Caco-2 (cell line): ENCODE measurements around the gene TRIM17. TPM values are rescaled to one million over a fixed set of nuclear protein-coding genes. Genes with fewer than 3 reads are reported as not detected.

Source experiments
- BruUV-seq: library from RNA; stranded (reverse); fragments of 400-500 nt; replicated peaks from 2 replicates; lab custom pipeline; 2021; lab: Mats Ljungman, UMichigan
- CTCF ChIA-PET: fragments of 300-600 bp; sonication (Branson Sonifier 250); formaldehyde crosslinking; loops from one replicate; lab custom pipeline; 2022; ENCODE audit warnings: antibody characterized with exemption; lab: Charles Lee
- POLR2A ChIA-PET: fragments of 300-600 bp; sonication (Branson Sonifier 250); formaldehyde crosslinking; loops from one replicate; lab custom pipeline; 2022; ENCODE audit warnings: antibody characterized with exemption; lab: Charles Lee
- DNase-seq, 2 experiments: peaks; one replicate each; pipeline versions ENCODE4 v3.0.0 to v3.0.0-alpha.2; 2020 to 2022
- H3K27me3 ChIP-seq: replicated peaks from 2 replicates; pipeline ENCODE4 v1.6.0; 2011; ENCODE audit warnings: low read length; ENCODE audit not compliant: control insufficient read depth, insufficient read depth
- H3K36me3 ChIP-seq: 2 replicates; pipeline ENCODE4 v1.5.1; 2011; ENCODE audit warnings: low read length; ENCODE audit not compliant: control insufficient read depth, insufficient read depth
- H3K4me1 ChIP-seq: fragments of 250-450 bp; sonication (Bioruptor Pico); 2 replicates; pipeline ENCODE4 v1.5.1; 2020; ENCODE audit warnings: mild to moderate bottlenecking
- H3K4me3 ChIP-seq: 2 replicates; pipeline ENCODE4 v1.5.1; 2011; ENCODE audit warnings: low read depth, mild to moderate bottlenecking, control low read depth, low read length
- H3K9me3 ChIP-seq: fragments of 250-450 bp; sonication (Bioruptor Pico); 2 replicates; pipeline ENCODE4 v1.5.1; 2020; ENCODE audit warnings: mild to moderate bottlenecking, moderate library complexity
- H3K27ac Mint-ChIP-seq: one replicate; pipeline ENCODE4 v1.8.0; 2022; ENCODE audit warnings: mixed read lengths; ENCODE audit not compliant: unreplicated experiment
- H3K27me3 Mint-ChIP-seq: one replicate; pipeline ENCODE4 v1.8.0; 2022; ENCODE audit warnings: mixed read lengths; ENCODE audit not compliant: insufficient read depth, unreplicated experiment
- H3K36me3 Mint-ChIP-seq: one replicate; pipeline ENCODE4 v1.8.0; 2022; ENCODE audit warnings: mild to moderate bottlenecking, mixed read lengths; ENCODE audit not compliant: insufficient read depth, unreplicated experiment
- H3K4me1 Mint-ChIP-seq: one replicate; pipeline ENCODE4 v1.8.0; 2022; ENCODE audit warnings: low read depth, mixed read lengths; ENCODE audit not compliant: unreplicated experiment
- H3K4me3 Mint-ChIP-seq: one replicate; pipeline ENCODE4 v1.8.0; 2022; ENCODE audit warnings: mild to moderate bottlenecking, moderate library complexity, mixed read lengths; ENCODE audit not compliant: unreplicated experiment
- H3K9me3 Mint-ChIP-seq: one replicate; pipeline ENCODE4 v1.8.0; 2022; ENCODE audit warnings: mixed read lengths; ENCODE audit not compliant: unreplicated experiment
- intact Hi-C: fragments of 100-400 bp; cut with micrococcal nuclease; formaldehyde crosslinking; loops from one replicate; pipeline ENCODE4 v1.10.0; 2022; ENCODE audit not compliant: unreplicated experiment
- total RNA-seq: library from RNA; stranded (reverse); gene quantifications from 2 replicates; pipeline ENCODE4 v1.2.3, GENCODE V29; 2022
- TF ChIP-seq, protein P1 (sequence below), 2 experiments: fragments of 200-600 bp in 1 of 2; IDR thresholded peaks; 1 replicate in 1 of 2; 2 replicates in 1 of 2; pipeline versions ENCODE4 v1.5.1 to v1.8.0; 2011 to 2022; ENCODE audit warnings: antibody characterized with exemption in 1 of 2, control low read depth in 1 of 2, inconsistent platforms in 1 of 2, low read depth in 1 of 2, low read length in 1 of 2, mild to moderate bottlenecking in 1 of 2, moderate library complexity in 1 of 2; ENCODE audit not compliant: insufficient read depth in 1 of 2, severe bottlenecking in 1 of 2, unreplicated experiment in 1 of 2

TRIM17 gene
- total RNA-seq, 1 experiment from 2014 or later, result 4.0 TPM

DNA sequence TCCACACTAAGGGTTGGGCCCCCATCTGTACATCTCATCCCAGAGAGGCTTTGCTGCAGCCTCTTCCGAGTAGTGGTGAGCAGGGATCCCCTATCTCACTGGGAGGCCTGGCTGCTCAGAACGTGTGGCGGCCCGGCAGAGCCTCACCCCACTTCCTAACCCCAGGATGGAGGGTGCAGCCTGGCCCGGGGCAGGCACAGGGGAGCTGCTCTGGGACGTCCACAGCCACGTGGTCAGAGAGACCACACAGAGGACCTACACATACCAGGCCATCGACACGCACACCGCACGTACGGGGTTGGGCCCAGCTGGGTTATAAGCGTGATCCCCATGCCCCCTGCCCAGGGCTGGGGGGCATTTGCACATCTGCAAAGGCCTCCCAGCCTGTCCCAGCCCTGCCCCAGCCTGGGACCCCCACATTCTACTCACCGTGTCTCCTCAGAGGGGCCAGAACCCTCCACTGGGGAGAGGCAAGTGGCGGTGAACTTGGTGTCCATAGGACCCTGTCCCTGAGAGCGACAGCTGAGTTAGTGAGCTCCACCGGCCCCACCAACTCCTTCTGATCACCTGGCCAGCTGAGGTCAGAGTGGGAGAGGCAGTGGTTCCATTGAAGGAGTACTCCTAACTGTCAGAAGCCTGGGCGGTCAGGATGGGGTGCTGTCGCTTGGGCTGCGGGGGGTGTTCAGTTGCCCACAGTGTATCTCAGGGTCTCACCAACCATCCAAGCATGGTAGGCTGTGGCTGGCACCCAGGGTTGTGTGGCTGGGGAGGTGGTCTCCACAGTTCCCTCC is 51.2 kb downstream of the TRIM17 start:
- BruUV-seq, result no TSS peak
- no peak overlapping the region for H3K27ac Mint-ChIP-seq
- no peaks in the 10 kb centered on the region for H3K36me3 ChIP-seq
- no peak overlapping the region for H3K4me3 Mint-ChIP-seq
- H3K27me3 Mint-ChIP-seq, result no peaks in the 10 kb centered on the region
- H3K4me1 Mint-ChIP-seq, result peaks cover 6% of the 10 kb centered on the region
- TF ChIP-seq, protein P1, sequence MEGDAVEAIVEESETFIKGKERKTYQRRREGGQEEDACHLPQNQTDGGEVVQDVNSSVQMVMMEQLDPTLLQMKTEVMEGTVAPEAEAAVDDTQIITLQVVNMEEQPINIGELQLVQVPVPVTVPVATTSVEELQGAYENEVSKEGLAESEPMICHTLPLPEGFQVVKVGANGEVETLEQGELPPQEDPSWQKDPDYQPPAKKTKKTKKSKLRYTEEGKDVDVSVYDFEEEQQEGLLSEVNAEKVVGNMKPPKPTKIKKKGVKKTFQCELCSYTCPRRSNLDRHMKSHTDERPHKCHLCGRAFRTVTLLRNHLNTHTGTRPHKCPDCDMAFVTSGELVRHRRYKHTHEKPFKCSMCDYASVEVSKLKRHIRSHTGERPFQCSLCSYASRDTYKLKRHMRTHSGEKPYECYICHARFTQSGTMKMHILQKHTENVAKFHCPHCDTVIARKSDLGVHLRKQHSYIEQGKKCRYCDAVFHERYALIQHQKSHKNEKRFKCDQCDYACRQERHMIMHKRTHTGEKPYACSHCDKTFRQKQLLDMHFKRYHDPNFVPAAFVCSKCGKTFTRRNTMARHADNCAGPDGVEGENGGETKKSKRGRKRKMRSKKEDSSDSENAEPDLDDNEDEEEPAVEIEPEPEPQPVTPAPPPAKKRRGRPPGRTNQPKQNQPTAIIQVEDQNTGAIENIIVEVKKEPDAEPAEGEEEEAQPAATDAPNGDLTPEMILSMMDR (IDR thresholded peaks at IDR 0.05; ENCODE audit: insufficient read depth in 1 of 2, low read depth in 1 of 2, low read length in 1 of 2, severe bottlenecking in 1 of 2, unreplicated experiment in 1 of 2), result no peak
- no peaks in the 10 kb centered on the region for H3K9me3 Mint-ChIP-seq
- POLR2A ChIA-PET, result no interaction called here
- no peak overlapping the region for H3K4me3 ChIP-seq
- peaks cover 4% of the 10 kb centered on the region for H3K36me3 Mint-ChIP-seq
- intact Hi-C loops, result no loop called here
- H3K4me1 ChIP-seq, result peaks cover 22% of the 10 kb centered on the region
- no peaks in the 10 kb centered on the region for H3K9me3 ChIP-seq
- CTCF ChIA-PET, result no interaction called here
- H3K27me3 ChIP-seq, result no peaks in the 10 kb centered on the region
- peak in 1 of 2 experiments; percentile 26 for DNase-seq

DNA sequence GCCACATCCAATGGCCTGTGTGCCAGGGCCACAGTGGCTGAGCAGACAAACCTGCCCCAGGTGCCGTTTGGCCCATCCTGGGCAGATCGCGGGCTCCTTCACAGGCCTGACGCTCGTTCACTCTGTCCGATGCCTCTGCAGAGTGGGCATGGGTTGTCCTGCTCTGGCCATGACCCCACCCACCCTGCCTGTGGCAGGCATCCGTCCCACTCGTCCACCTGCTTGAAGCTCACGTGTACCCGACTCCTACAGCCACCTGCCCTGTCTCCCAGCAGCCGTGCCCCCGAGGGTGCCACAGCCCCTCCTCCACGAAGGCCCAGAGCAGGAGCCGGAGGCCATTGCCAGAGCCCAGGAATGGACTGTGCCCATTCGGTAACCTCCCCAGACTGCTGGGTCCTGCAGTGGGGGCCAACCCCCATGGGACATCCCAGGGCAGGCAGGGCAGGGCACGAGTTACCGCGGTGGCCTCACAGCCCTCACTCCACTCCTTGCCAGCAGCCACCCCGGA is 51.9 kb downstream of the TRIM17 start:
- Mint-ChIP-seq H3K9me3 (no peaks in the 10 kb centered on the region), H3K4me3 (no peak overlapping the region), H3K27ac (no peak overlapping the region), H3K27me3 (no peaks in the 10 kb centered on the region), H3K4me1 (peaks cover 6% of the 10 kb centered on the region), H3K36me3 (peaks cover 4% of the 10 kb centered on the region)
- CTCF ChIA-PET, result no interaction called here
- Histone ChIP-seq H3K4me3 (no peak overlapping the region), H3K36me3 (no peaks in the 10 kb centered on the region), H3K9me3 (no peaks in the 10 kb centered on the region), H3K27me3 (no peaks in the 10 kb centered on the region), H3K4me1 (peaks cover 22% of the 10 kb centered on the region)
- POLR2A ChIA-PET, result no interaction called here
- TF ChIP-seq, protein P1 (IDR thresholded peaks at IDR 0.05; ENCODE audit: insufficient read depth in 1 of 2, low read depth in 1 of 2, low read length in 1 of 2, severe bottlenecking in 1 of 2, unreplicated experiment in 1 of 2), result no peak
- peak in 1 of 2 experiments; percentile 26 for DNase-seq
- no TSS peak for BruUV-seq
- intact Hi-C loops, result no loop called here

- BruUV-seq, result no TSS peak
- ChIA-PET CTCF (no interaction called here), POLR2A (interaction anchor here (0.5 kb wide), 1 partner anchor 43 kb away, joined by 6 read pairs; the partner anchor contains the start of gene TRIM11)
- Mint-ChIP-seq H3K27me3 (no peaks in the 10 kb centered on the region), H3K9me3 (no peaks in the 10 kb centered on the region), H3K27ac (no peak overlapping the region), H3K36me3 (peaks cover 4% of the 10 kb centered on the region), H3K4me3 (no peak overlapping the region), H3K4me1 (peaks cover 6% of the 10 kb centered on the region)
- DNase-seq, result peak in 1 of 2 experiments; percentile 19
- Histone ChIP-seq H3K4me1 (peaks cover 20% of the 10 kb centered on the region), H3K27me3 (no peaks in the 10 kb centered on the region), H3K4me3 (no peak overlapping the region), H3K9me3 (no peaks in the 10 kb centered on the region), H3K36me3 (no peaks in the 10 kb centered on the region)
- TF ChIP-seq, protein P1 (IDR thresholded peaks at IDR 0.05; ENCODE audit: insufficient read depth in 1 of 2, low read depth in 1 of 2, low read length in 1 of 2, severe bottlenecking in 1 of 2, unreplicated experiment in 1 of 2), result no peak
- intact Hi-C loops, result no loop called here
These were observed 52.5 kb downstream of the TRIM17 start for GRCh38 chr1:228364068-228364705.
